CD8-positive, alpha-beta memory T cell (primary cell): ENCODE data around the gene SRP68. TPM values are rescaled to one million over a fixed set of nuclear protein-coding genes. Genes with fewer than 3 reads are reported as not detected.

Experiments
- CTCF ChIA-PET: fragments of 350-600 bp; sonication (Branson Sonifier 250); formaldehyde crosslinking; loops from one replicate; lab custom pipeline; 2021; ENCODE audit warnings: antibody characterized with exemption; lab: Charles Lee
- POLR2A ChIA-PET: fragments of 350-600 bp; sonication (Branson Sonifier 250); formaldehyde crosslinking; loops from one replicate; lab custom pipeline; 2021; ENCODE audit warnings: antibody characterized with exemption; lab: Charles Lee
- DNase-seq, 5 donors: peaks; one replicate each; pipeline versions ENCODE4 v3.0.0 to v3.0.0-alpha.2; 2020 to 2022; ENCODE audit warnings: mixed read lengths in 1 of 5
- H3K27ac ChIP-seq: one replicate; pipeline ENCODE4 v1.7.0; 2013; ENCODE audit warnings: low read depth, mild to moderate bottlenecking, low read length, moderate library complexity
- H3K27me3 ChIP-seq: 2 replicates; pipeline ENCODE4 v1.7.0; 2013; ENCODE audit warnings: low read length, mild to moderate bottlenecking; ENCODE audit not compliant: insufficient read depth, poor library complexity, severe bottlenecking
- H3K36me3 ChIP-seq: 2 replicates; pipeline ENCODE4 v1.7.0; 2013; ENCODE audit warnings: mild to moderate bottlenecking, low read length, moderate library complexity; ENCODE audit not compliant: insufficient read depth
- H3K4me1 ChIP-seq: 2 replicates; pipeline ENCODE4 v1.7.0; 2013; ENCODE audit warnings: mild to moderate bottlenecking, low read length, moderate library complexity; ENCODE audit not compliant: insufficient read depth
- H3K4me3 ChIP-seq: 2 replicates; pipeline ENCODE4 v1.7.0; 2013; ENCODE audit warnings: mild to moderate bottlenecking, low read length
- H3K9me3 ChIP-seq: 2 replicates; pipeline ENCODE4 v1.7.0; 2013; ENCODE audit warnings: mild to moderate bottlenecking, low read length
- H3K27ac Mint-ChIP-seq, 8 donors: one replicate each; pipeline ENCODE4 v1.8.0; 2020 to 2021; ENCODE audit warnings: mixed read lengths in 8 of 8, mild to moderate bottlenecking in 6 of 8, inconsistent platforms in 3 of 8, moderate library complexity in 3 of 8
- H3K27me3 Mint-ChIP-seq, 2 donors: one replicate each; pipeline ENCODE4 v1.8.0; 2020 to 2021; ENCODE audit warnings: mixed read lengths in 2 of 2, mild to moderate bottlenecking in 1 of 2, moderate library complexity in 1 of 2
- H3K36me3 Mint-ChIP-seq, 3 donors: one replicate each; pipeline ENCODE4 v1.8.0; 2020 to 2021; ENCODE audit warnings: mixed read lengths in 3 of 3, inconsistent platforms in 1 of 3, mild to moderate bottlenecking in 1 of 3
- H3K4me1 Mint-ChIP-seq, 3 donors: one replicate each; pipeline ENCODE4 v1.8.0; 2020 to 2021; ENCODE audit warnings: mixed read lengths in 3 of 3, inconsistent platforms in 1 of 3, mild to moderate bottlenecking in 1 of 3
- H3K4me3 Mint-ChIP-seq, 7 donors: one replicate each; pipeline ENCODE4 v1.8.0; 2020 to 2021; ENCODE audit warnings: mixed read lengths in 7 of 7, mild to moderate bottlenecking in 6 of 7, moderate library complexity in 4 of 7, inconsistent platforms in 2 of 7
- H3K9me3 Mint-ChIP-seq, 5 donors: one replicate each; pipeline ENCODE4 v1.8.0; 2020 to 2022; ENCODE audit warnings: mixed read lengths in 5 of 5, mild to moderate bottlenecking in 3 of 5, moderate library complexity in 2 of 5, inconsistent platforms in 1 of 5
- polyA plus RNA-seq: library from polyadenylated mRNA; unstranded; fragments of 300-500 nt; fragmentation: Illumina TruSeq; gene quantifications from one replicate; pipeline ENCODE4 v1.2.3, GENCODE V29; 2021
- total RNA-seq, 2 experiments: library from RNA; stranded (reverse); gene quantifications; one replicate each; pipeline ENCODE4 v1.2.3, GENCODE V29; 2021

The SRP68 gene
- total and polyA plus RNA-seq, 3 experiments from 2014 or later = 80.4 to 123 (median 120) TPM

DNA sequence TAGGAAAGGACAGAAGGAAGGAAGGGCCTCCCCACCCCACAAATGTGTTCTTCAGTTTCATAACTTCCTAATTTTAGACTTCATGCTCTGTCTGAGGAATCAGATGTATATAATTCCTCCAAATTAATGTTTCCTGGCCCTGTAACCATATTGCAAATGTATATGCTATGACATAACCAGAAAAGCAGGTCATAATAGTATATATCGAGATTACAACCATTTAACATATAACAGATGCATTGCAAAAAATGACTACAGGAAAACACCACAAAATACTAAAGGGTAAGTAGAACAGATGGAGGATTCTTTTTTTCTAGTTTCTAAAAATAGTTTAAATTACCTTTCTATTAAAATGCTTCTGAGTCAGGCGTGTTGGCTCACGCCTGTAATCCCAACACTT lies 34.4 kb upstream of the SRP68 start:
- Mint-ChIP-seq H3K36me3 (peaks cover 0 to 17% (median 0%) of the 10 kb centered on the region in 3 donors), H3K9me3 (no peaks in the 10 kb centered on the region)
- POLR2A ChIA-PET = interaction anchor here (1.0 kb wide), 1 partner anchor 173 kb away, joined by 3 read pairs; no protein-coding TSS in a partner anchor

GRCh38 chr17:76104896-76105231 lies 32.5 kb upstream of the SRP68 start:
- peak overlapping the region in 7 of 8 donors; percentile 54 to 87 (median 73) for H3K27ac Mint-ChIP-seq
- Histone ChIP-seq H3K4me1 (peaks cover 17% of the 10 kb centered on the region), H3K36me3 (peaks cover 5% of the 10 kb centered on the region), H3K27me3 (no peaks in the 10 kb centered on the region), H3K27ac (no peak overlapping the region), H3K4me3 (no peak overlapping the region), H3K9me3 (no peaks in the 10 kb centered on the region)
- DNase-seq = no peak
- peaks cover 0 to 2% of the 10 kb centered on the region in 2 donors for H3K27me3 Mint-ChIP-seq
- ChIA-PET POLR2A (interaction anchor here (0.6 to 1.0 kb wide), 3 partner anchors 10 to 250 kb away, joined by 4 to 10 read pairs (median 5); partner anchors contain the start of genes PRPSAP1 and WBP2), CTCF (interaction anchor here (1.2 to 6.6 kb wide), 7 partner anchors 11 to 401 kb away, joined by 3 to 30 read pairs (median 3); no protein-coding TSS in a partner anchor)
- no peaks in the 10 kb centered on the region for H3K9me3 Mint-ChIP-seq
- H3K36me3 Mint-ChIP-seq = peaks cover 0 to 30% (median 6%) of the 10 kb centered on the region in 3 donors
- H3K4me1 Mint-ChIP-seq = peaks cover 23 to 39% (median 29%) of the 10 kb centered on the region in 3 donors
- H3K4me3 Mint-ChIP-seq = peak overlapping the region; percentile 41 to 98 (median 56)

More for the DNA sequence above, 34.4 kb upstream of the SRP68 start:
- Mint-ChIP-seq H3K27ac (no peak overlapping the region), H3K4me3 (peak overlapping the region in 1 of 7 donors; percentile 60), H3K27me3 (peaks cover 0 to 2% of the 10 kb centered on the region in 2 donors), H3K4me1 (peaks cover 15 to 28% (median 18%) of the 10 kb centered on the region in 3 donors)
- CTCF ChIA-PET = interaction anchor here (0.7 to 6.6 kb wide), 6 partner anchors 11 to 173 kb away, joined by 3 to 30 read pairs (median 4); no protein-coding TSS in a partner anchor
- H3K4me3 ChIP-seq = no peak overlapping the region
- no peaks in the 10 kb centered on the region for H3K36me3 ChIP-seq
- peaks cover 17% of the 10 kb centered on the region for H3K4me1 ChIP-seq
- no peak overlapping the region for H3K27ac ChIP-seq
- H3K27me3 ChIP-seq = no peaks in the 10 kb centered on the region
- H3K9me3 ChIP-seq = no peaks in the 10 kb centered on the region
- no peak for DNase-seq

DNA sequence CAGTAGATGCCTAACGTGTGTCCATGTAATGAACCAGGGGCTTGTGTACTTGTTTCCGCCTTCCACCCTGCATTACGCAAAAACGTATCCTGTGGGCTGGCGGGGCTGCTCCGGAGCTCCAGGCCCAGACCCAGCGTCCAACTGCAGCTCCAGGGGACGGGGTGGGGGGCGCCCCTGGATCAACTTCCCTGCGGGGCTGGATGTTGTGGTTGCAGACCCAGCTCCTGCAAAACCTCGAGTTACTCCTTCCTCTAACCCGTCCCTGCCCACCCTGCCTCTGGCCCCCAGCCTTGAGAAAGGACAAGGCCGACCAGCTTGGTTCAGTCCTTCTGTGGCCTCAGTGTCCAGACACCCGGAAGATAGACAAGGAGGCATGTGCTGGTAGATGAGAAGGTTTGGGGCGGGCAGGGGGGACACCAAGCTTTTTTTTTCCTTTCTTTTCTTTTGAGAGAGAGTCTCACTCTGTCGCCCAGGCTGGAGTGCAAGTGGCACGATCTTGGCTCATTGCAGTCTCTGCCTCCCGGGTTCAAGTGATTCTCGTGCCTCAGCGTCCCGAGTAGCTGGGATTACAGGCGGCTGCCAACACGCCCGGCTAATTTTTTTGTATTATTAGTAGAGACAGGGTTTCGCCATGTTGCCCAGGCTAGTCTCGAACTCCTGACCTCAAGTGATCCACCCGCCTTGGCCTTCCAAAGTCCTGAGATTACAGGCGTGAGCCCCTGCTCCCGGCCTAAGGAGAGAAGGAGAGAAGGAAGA lies 32.0 kb upstream of the SRP68 start:
- Mint-ChIP-seq H3K4me3 (peak overlapping the region; percentile 92 to 98 (median 96)), H3K36me3 (peaks cover 0 to 36% (median 7%) of the 10 kb centered on the region in 3 donors), H3K9me3 (no peaks in the 10 kb centered on the region), H3K4me1 (peaks cover 23 to 40% (median 34%) of the 10 kb centered on the region in 3 donors), H3K27me3 (peaks cover 0 to 2% of the 10 kb centered on the region in 2 donors), H3K27ac (peak overlapping the region; percentile 73 to 99 (median 97))
- H3K4me3 ChIP-seq = peak overlapping the region; percentile 77
- no peaks in the 10 kb centered on the region for H3K27me3 ChIP-seq
- POLR2A ChIA-PET = interaction anchor here (0.6 to 1.6 kb wide), 4 partner anchors 10 to 249 kb away, joined by 4 to 10 read pairs (median 4); partner anchors contain the start of genes PRPSAP1 and WBP2
- H3K36me3 ChIP-seq = peaks cover 5% of the 10 kb centered on the region
- no peaks in the 10 kb centered on the region for H3K9me3 ChIP-seq
- CTCF ChIA-PET = interaction anchor here (0.8 to 6.6 kb wide), 10 partner anchors 11 to 401 kb away, joined by 3 to 30 read pairs (median 3); no protein-coding TSS in a partner anchor
- peaks cover 17% of the 10 kb centered on the region for H3K4me1 ChIP-seq
- no peak for DNase-seq
- peak overlapping the region; percentile 70 for H3K27ac ChIP-seq

- H3K36me3 ChIP-seq = peaks cover 5% of the 10 kb centered on the region
- H3K9me3 Mint-ChIP-seq = no peaks in the 10 kb centered on the region
- H3K27me3 ChIP-seq = no peaks in the 10 kb centered on the region
- peaks cover 17% of the 10 kb centered on the region for H3K4me1 ChIP-seq
- CTCF ChIA-PET = interaction anchor here (0.7 to 6.6 kb wide), 11 partner anchors 10 to 198 kb away, joined by 3 to 30 read pairs (median 3); no protein-coding TSS in a partner anchor
- peak within 1 kb of the TSS; percentile 92 to 98 (median 96) for H3K4me3 Mint-ChIP-seq
- peaks cover 0 to 41% (median 7%) of the 10 kb centered on the region in 3 donors for H3K36me3 Mint-ChIP-seq
- peak within 1 kb of the TSS; percentile 90 to 99 (median 98) for H3K27ac Mint-ChIP-seq
- H3K27ac ChIP-seq = peak within 1 kb of the TSS; percentile 70
- peaks cover 23 to 40% (median 34%) of the 10 kb centered on the region in 3 donors for H3K4me1 Mint-ChIP-seq
- POLR2A ChIA-PET = interaction anchor here (0.6 to 1.6 kb wide), 6 partner anchors 29 to 248 kb away, joined by 3 to 5 read pairs (median 4); partner anchors contain the start of gene WBP2
- peak; percentile 89 to 95 (median 90) for DNase-seq
- peaks cover 0 to 2% of the 10 kb centered on the region in 2 donors for H3K27me3 Mint-ChIP-seq
- H3K9me3 ChIP-seq = no peaks in the 10 kb centered on the region
- H3K4me3 ChIP-seq = peak within 1 kb of the TSS; percentile 77
Measured at GRCh38 chr17:76103274-76104139, 31.2 kb upstream of the SRP68 start, which contains the start of gene EXOC7. TSS of gene EXOC7 (minus strand) at chr17:76103787. CDS start at chr17:76103692, 95 bp downstream.

DNA sequence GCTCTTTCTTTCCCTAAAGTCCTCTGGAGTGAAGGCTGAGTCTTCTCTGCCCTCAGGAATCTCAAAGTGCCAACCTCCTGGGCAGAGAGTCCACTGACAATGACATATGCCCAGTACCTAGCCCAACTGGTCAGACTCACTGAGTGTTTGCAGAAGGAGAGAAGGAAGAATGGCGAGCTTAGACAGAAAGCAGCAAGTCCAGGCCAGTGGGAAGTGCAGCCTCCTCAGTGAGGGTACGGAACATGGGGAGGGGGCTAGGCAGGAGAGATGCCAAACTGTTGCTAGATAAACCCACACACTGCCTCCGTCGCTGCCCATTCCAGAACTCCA lies 30.6 kb upstream of the SRP68 start:
- Mint-ChIP-seq H3K4me3 (peak overlapping the region; percentile 92 to 98 (median 96)), H3K36me3 (peaks cover 0 to 46% (median 7%) of the 10 kb centered on the region in 3 donors), H3K27me3 (peaks cover 0 to 2% of the 10 kb centered on the region in 2 donors), H3K9me3 (no peaks in the 10 kb centered on the region), H3K4me1 (peaks cover 23 to 40% (median 34%) of the 10 kb centered on the region in 3 donors), H3K27ac (peak overlapping the region; percentile 90 to 99 (median 98))
- Histone ChIP-seq H3K9me3 (no peaks in the 10 kb centered on the region), H3K4me3 (peak overlapping the region; percentile 77), H3K4me1 (peaks cover 17% of the 10 kb centered on the region), H3K36me3 (peaks cover 5% of the 10 kb centered on the region), H3K27me3 (no peaks in the 10 kb centered on the region), H3K27ac (peak overlapping the region; percentile 70)
- CTCF ChIA-PET = interaction anchor here (0.7 to 6.6 kb wide), 6 partner anchors 75 to 305 kb away, joined by 3 to 30 read pairs (median 3); no protein-coding TSS in a partner anchor
- DNase-seq = no peak
- POLR2A ChIA-PET = interaction anchor here (0.6 to 1.6 kb wide), 6 partner anchors 16 to 164 kb away, joined by 3 to 5 read pairs (median 4); no protein-coding TSS in a partner anchor

GRCh38 chr17:76097716-76098295 lies 25.5 kb upstream of the SRP68 start:
- H3K36me3 ChIP-seq = peaks cover 38% of the 10 kb centered on the region
- no peaks in the 10 kb centered on the region for H3K27me3 ChIP-seq
- DNase-seq = no peak
- peaks cover 0 to 76% (median 14%) of the 10 kb centered on the region in 3 donors for H3K36me3 Mint-ChIP-seq
- no peak overlapping the region for H3K27ac ChIP-seq
- CTCF ChIA-PET = no interaction called here
- H3K9me3 ChIP-seq = no peaks in the 10 kb centered on the region
- H3K4me3 ChIP-seq = no peak overlapping the region
- H3K4me1 Mint-ChIP-seq = peaks cover 15 to 29% (median 27%) of the 10 kb centered on the region in 3 donors
- no peaks in the 10 kb centered on the region for H3K9me3 Mint-ChIP-seq
- H3K4me3 Mint-ChIP-seq = no peak overlapping the region
- H3K27ac Mint-ChIP-seq = peak overlapping the region in 1 of 8 donors; percentile 15
- no peaks in the 10 kb centered on the region for H3K27me3 Mint-ChIP-seq
- peaks cover 8% of the 10 kb centered on the region for H3K4me1 ChIP-seq
- POLR2A ChIA-PET = interaction anchor here (0.7 kb wide), 1 partner anchor 8 kb away, joined by 4 read pairs; no protein-coding TSS in a partner anchor

- Mint-ChIP-seq H3K27ac (peak overlapping the region in 1 of 8 donors; percentile 12), H3K36me3 (peaks cover 0 to 78% (median 11%) of the 10 kb centered on the region in 3 donors), H3K4me3 (peak overlapping the region in 1 of 7 donors; percentile 40), H3K27me3 (no peaks in the 10 kb centered on the region), H3K9me3 (no peaks in the 10 kb centered on the region), H3K4me1 (peaks cover 7 to 15% (median 12%) of the 10 kb centered on the region in 3 donors)
- no peaks in the 10 kb centered on the region for H3K4me1 ChIP-seq
- ChIA-PET POLR2A (no interaction called here), CTCF (interaction anchor here (1.1 to 2.5 kb wide), 5 partner anchors 11 to 204 kb away, joined by 3 to 7 read pairs (median 3); no protein-coding TSS in a partner anchor)
- no peaks in the 10 kb centered on the region for H3K27me3 ChIP-seq
- no peak overlapping the region for H3K4me3 ChIP-seq
- H3K36me3 ChIP-seq = peaks cover 34% of the 10 kb centered on the region
- H3K27ac ChIP-seq = no peak overlapping the region
- DNase-seq = no peak
- H3K9me3 ChIP-seq = no peaks in the 10 kb centered on the region
Measured at GRCh38 chr17:76095943-76096342, 23.6 kb upstream of the SRP68 start.
